HG03571 (cell line): ENCODE results near the gene PSEN1.

Source experiments
- ATAC-seq: cut with Tn5 transposase; IDR thresholded peaks from one replicate; pipeline ENCODE4 v1.9.1; 2021; ENCODE audit not compliant: unreplicated experiment

PSEN1 gene

DNA sequence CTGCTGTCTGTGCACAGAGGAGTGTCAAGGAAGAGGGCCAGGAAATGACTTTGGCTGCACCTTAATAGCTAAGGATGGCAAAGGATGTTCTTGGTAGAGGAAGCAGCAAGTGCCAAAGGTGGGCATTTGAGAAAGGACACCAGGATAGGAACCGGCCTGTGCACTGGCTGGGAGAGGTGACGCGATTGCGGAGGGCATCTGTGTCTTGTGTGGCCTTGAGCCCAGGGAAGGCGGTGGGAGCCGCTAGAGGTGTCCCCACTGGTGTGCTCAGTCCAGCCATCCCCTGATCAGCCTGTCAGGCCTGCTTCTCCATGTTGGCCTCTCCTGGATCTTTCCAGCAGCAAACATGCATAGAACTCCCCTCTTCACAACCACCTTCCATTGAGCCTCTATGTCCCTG lies 131.2 kb downstream of the PSEN1 start:
- no peak for ATAC-seq

DNA sequence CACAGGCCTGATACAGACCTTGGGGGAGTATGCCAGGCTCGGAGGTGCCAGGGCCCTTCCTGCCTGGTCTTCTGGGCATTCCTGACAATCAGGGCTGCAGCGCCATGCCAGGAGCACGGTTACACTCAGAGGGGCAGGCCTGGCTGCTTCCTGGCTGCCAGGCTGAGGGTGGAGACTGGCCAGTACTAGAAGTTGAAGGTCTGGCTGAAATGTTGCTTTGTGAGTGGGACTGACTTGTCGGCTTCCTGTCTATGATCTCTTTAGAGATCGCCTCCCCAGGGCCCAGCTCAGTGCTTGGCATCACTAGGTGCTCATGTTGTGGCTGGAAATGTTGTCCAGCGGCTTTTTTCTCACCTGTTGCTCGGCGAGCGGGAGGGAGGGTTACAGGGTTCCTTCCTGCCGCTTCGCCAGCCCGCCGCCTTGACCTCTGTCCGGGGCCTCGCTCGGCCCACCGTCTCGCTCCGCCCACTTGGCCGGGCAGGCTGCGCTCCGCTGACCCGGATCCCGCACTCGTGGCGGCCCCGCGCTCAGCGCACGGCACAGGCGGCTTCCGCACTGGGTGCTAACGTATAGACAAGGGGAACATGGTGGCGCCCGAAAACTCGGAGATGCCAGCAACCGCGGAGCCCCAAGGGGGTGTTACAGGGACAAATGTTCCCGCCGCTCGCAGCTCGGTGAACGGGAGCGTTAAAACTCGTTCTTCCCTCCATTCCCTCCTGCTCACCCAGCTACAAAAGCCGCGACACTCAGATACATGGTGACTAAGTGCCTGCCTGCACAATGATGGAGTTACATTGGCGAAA lies 133.6 kb downstream of the PSEN1 start:
- ATAC-seq, result peak; percentile 68

DNA sequence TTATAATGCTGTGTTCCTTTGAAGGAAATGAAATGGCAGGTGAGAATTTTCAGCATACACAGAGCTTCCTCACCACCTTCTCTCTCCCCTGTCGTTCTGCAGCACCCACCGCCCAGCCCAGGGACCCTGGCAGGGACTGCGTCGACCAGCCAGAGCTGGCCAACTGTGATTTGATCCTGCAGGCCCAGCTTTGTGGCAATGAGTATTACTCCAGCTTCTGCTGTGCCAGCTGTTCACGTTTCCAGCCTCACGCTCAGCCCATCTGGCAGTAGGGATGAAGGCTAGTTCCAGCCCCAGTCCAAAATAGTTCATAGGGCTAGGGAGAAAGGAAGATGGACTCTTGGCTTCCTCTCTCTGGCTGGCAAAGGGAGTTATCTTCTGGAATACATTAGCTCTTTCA lies 136.1 kb downstream of the PSEN1 start:
- ATAC-seq, result no peak
